ENCODE data around the gene TMEM52. TPM values are rescaled to one million over a fixed set of nuclear protein-coding genes. Genes with fewer than 3 reads are reported as not detected.

Gene TMEM52
- total and polyA plus RNA-seq, 2 of the 8 experiments (the other 6 are each of a cell fraction or from before 2014, with no cell fraction given): 14.6 to 30.2 TPM

DNA sequence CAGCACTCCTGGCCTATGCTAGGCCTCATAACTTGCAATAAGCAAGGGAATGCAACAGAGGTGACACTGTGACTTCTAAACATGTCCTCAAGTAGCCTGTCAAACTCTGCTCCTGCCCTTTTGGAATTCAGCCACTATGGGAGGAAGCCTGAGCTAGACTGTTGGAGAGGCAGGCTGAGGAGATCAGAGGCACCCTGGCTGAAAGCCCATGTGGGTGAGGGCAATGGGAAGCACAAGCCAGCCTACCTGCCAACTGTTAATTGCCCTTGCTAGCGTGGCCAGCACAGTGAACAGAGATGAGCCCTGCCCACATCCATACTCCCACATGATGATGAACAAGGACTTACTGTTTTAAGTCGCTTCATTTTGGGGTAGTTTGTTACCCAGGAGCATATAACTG lies 45.9 kb downstream of the TMEM52 start (continued):
- TF ChIP-seq, protein P1, sequence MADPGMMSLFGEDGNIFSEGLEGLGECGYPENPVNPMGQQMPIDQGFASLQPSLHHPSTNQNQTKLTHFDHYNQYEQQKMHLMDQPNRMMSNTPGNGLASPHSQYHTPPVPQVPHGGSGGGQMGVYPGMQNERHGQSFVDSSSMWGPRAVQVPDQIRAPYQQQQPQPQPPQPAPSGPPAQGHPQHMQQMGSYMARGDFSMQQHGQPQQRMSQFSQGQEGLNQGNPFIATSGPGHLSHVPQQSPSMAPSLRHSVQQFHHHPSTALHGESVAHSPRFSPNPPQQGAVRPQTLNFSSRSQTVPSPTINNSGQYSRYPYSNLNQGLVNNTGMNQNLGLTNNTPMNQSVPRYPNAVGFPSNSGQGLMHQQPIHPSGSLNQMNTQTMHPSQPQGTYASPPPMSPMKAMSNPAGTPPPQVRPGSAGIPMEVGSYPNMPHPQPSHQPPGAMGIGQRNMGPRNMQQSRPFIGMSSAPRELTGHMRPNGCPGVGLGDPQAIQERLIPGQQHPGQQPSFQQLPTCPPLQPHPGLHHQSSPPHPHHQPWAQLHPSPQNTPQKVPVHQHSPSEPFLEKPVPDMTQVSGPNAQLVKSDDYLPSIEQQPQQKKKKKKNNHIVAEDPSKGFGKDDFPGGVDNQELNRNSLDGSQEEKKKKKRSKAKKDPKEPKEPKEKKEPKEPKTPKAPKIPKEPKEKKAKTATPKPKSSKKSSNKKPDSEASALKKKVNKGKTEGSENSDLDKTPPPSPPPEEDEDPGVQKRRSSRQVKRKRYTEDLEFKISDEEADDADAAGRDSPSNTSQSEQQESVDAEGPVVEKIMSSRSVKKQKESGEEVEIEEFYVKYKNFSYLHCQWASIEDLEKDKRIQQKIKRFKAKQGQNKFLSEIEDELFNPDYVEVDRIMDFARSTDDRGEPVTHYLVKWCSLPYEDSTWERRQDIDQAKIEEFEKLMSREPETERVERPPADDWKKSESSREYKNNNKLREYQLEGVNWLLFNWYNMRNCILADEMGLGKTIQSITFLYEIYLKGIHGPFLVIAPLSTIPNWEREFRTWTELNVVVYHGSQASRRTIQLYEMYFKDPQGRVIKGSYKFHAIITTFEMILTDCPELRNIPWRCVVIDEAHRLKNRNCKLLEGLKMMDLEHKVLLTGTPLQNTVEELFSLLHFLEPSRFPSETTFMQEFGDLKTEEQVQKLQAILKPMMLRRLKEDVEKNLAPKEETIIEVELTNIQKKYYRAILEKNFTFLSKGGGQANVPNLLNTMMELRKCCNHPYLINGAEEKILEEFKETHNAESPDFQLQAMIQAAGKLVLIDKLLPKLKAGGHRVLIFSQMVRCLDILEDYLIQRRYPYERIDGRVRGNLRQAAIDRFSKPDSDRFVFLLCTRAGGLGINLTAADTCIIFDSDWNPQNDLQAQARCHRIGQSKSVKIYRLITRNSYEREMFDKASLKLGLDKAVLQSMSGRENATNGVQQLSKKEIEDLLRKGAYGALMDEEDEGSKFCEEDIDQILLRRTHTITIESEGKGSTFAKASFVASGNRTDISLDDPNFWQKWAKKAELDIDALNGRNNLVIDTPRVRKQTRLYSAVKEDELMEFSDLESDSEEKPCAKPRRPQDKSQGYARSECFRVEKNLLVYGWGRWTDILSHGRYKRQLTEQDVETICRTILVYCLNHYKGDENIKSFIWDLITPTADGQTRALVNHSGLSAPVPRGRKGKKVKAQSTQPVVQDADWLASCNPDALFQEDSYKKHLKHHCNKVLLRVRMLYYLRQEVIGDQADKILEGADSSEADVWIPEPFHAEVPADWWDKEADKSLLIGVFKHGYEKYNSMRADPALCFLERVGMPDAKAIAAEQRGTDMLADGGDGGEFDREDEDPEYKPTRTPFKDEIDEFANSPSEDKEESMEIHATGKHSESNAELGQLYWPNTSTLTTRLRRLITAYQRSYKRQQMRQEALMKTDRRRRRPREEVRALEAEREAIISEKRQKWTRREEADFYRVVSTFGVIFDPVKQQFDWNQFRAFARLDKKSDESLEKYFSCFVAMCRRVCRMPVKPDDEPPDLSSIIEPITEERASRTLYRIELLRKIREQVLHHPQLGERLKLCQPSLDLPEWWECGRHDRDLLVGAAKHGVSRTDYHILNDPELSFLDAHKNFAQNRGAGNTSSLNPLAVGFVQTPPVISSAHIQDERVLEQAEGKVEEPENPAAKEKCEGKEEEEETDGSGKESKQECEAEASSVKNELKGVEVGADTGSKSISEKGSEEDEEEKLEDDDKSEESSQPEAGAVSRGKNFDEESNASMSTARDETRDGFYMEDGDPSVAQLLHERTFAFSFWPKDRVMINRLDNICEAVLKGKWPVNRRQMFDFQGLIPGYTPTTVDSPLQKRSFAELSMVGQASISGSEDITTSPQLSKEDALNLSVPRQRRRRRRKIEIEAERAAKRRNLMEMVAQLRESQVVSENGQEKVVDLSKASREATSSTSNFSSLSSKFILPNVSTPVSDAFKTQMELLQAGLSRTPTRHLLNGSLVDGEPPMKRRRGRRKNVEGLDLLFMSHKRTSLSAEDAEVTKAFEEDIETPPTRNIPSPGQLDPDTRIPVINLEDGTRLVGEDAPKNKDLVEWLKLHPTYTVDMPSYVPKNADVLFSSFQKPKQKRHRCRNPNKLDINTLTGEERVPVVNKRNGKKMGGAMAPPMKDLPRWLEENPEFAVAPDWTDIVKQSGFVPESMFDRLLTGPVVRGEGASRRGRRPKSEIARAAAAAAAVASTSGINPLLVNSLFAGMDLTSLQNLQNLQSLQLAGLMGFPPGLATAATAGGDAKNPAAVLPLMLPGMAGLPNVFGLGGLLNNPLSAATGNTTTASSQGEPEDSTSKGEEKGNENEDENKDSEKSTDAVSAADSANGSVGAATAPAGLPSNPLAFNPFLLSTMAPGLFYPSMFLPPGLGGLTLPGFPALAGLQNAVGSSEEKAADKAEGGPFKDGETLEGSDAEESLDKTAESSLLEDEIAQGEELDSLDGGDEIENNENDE (IDR thresholded peaks at IDR 0.05; ENCODE audit: insufficient replicate concordance, low read length): no peak
- TF ChIP-seq HDAC2 (IDR thresholded peaks at IDR 0.05; ENCODE audit: borderline replicate concordance in 1 of 2, low read depth in 2 of 2, low read length in 2 of 2): no peak
- TF ChIP-seq, protein P2, sequence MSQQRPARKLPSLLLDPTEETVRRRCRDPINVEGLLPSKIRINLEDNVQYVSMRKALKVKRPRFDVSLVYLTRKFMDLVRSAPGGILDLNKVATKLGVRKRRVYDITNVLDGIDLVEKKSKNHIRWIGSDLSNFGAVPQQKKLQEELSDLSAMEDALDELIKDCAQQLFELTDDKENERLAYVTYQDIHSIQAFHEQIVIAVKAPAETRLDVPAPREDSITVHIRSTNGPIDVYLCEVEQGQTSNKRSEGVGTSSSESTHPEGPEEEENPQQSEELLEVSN (IDR thresholded peaks at IDR 0.05): no peak
- TF ChIP-seq RAD21 (IDR thresholded peaks at IDR 0.05 in 1 of 2, conservative IDR thresholded peaks at IDR 0.05 in 1 of 2; ENCODE audit: low read depth in 2 of 2, low read length in 2 of 2): no peak
- TF ChIP-seq SP2 (IDR thresholded peaks at IDR 0.05; ENCODE audit: low read length): no peak
- TF ChIP-seq JUND (IDR thresholded peaks at IDR 0.05; ENCODE audit: low read length): no peak

Measured in H1 (cell line).